Activated naive CD4-positive, alpha-beta T cell treated with anti-CD3 and anti-CD28 coated beads, Interleukin-2, amount 50 U/mL, for 24 hours (primary cell): ENCODE data around the gene CRLF1.
A peak's percentile ranks its signal among the peaks of the same experiment; 100 is the strongest.

Experiments
- H3K27ac Mint-ChIP-seq: one replicate; pipeline ENCODE4 v1.8.0; 2021; ENCODE audit warnings: mild to moderate bottlenecking, mixed read lengths
- H3K27me3 Mint-ChIP-seq: one replicate; pipeline ENCODE4 v1.8.0; 2021; ENCODE audit warnings: mixed read lengths
- H3K36me3 Mint-ChIP-seq: one replicate; pipeline ENCODE4 v1.8.0; 2021; ENCODE audit warnings: mixed read lengths
- H3K4me1 Mint-ChIP-seq: one replicate; pipeline ENCODE4 v1.8.0; 2021; ENCODE audit warnings: mixed read lengths
- H3K4me3 Mint-ChIP-seq: one replicate; pipeline ENCODE4 v1.8.0; 2021; ENCODE audit warnings: mild to moderate bottlenecking, mixed read lengths
- H3K9me3 Mint-ChIP-seq: one replicate; pipeline ENCODE4 v1.8.0; 2021; ENCODE audit warnings: mixed read lengths

Gene CRLF1

GRCh38 chr19:18644196-18645034, 37.8 kb upstream of the CRLF1 start:
- H3K27me3 Mint-ChIP-seq = no peaks in the 10 kb centered on the region
- no peak overlapping the region for H3K27ac Mint-ChIP-seq
- H3K4me1 Mint-ChIP-seq = peaks cover 31% of the 10 kb centered on the region
- H3K4me3 Mint-ChIP-seq = no peak overlapping the region
- no peaks in the 10 kb centered on the region for H3K9me3 Mint-ChIP-seq
- H3K36me3 Mint-ChIP-seq = no peaks in the 10 kb centered on the region

DNA sequence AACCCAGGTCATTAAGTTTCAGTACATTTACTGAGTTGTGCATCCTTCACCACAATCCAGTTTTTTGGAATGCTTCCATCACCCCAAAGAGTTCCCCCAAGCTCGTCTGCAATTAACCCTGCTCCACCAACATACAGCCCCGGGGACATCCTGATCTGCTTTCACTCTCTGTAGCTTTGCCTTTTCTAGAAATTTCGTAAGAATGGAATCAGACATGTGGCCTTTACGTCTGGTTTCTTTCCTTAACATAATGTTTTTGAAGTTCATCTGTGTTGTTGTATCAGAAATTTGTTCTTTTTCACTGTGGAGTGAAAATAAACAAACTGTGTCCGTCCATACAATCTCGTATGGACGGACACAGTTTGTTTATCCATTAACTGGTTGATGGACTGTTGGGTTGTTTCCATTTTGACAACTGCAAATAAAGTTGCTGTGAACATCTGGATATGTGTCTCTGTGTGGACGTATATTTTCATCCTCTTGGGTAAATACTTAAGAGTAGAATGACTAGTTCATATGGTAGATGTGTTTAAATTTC, 33.2 kb upstream of the CRLF1 start:
- Mint-ChIP-seq H3K9me3 (no peaks in the 10 kb centered on the region), H3K4me3 (peak overlapping the region; percentile 34), H3K36me3 (no peaks in the 10 kb centered on the region), H3K27me3 (no peaks in the 10 kb centered on the region), H3K27ac (peak overlapping the region; percentile 88), H3K4me1 (peaks cover 40% of the 10 kb centered on the region)

DNA sequence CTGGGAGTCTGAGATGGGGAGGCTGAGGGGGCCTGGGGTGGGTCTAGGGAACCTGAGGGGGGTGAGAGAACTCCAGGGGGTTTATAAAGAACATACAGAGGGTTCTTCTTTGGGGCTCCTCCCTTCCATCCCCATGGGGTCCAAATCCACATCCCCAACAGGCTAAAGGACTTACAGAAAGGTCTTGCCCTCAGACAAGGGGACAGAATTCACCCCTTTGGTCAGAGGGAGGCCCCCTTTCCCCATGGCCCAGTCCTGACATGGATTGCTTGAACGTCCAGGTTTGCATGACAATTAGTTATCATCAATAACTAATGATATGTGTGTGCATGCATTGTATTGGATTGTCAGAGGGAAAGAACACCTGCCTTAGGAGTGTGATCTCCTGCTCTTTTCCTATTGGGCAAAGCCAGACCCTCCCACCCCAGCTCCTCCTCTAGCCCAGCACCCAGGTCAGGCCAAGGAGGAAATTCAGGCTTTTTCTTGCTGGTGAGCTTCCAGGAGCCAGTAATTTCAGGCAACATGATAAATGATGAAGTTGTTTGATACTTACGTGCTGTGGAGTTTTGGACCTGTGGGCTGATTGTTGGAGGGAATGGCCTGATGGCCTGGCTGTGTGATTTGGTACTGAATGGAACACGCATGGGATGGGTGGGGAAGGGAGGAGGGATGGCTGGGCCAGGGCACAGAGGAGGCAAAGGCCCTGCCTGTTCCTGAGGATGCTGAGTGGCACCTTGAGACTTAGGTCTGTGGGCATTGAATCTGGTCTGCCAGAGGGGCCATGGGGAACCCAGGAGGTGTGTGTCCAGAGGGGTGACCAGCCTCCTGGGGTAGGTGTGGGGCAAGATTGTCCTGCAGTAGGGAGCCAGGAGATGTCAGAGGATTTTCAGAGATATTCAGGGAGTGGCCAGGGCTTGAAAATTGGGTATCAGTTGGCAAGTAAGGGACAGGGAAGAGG, 31.4 kb upstream of the CRLF1 start:
- no peaks in the 10 kb centered on the region for H3K36me3 Mint-ChIP-seq
- no peaks in the 10 kb centered on the region for H3K9me3 Mint-ChIP-seq
- H3K4me3 Mint-ChIP-seq = peak overlapping the region; percentile 90
- H3K27ac Mint-ChIP-seq = no peak overlapping the region
- H3K4me1 Mint-ChIP-seq = peaks cover 34% of the 10 kb centered on the region
- no peaks in the 10 kb centered on the region for H3K27me3 Mint-ChIP-seq

DNA sequence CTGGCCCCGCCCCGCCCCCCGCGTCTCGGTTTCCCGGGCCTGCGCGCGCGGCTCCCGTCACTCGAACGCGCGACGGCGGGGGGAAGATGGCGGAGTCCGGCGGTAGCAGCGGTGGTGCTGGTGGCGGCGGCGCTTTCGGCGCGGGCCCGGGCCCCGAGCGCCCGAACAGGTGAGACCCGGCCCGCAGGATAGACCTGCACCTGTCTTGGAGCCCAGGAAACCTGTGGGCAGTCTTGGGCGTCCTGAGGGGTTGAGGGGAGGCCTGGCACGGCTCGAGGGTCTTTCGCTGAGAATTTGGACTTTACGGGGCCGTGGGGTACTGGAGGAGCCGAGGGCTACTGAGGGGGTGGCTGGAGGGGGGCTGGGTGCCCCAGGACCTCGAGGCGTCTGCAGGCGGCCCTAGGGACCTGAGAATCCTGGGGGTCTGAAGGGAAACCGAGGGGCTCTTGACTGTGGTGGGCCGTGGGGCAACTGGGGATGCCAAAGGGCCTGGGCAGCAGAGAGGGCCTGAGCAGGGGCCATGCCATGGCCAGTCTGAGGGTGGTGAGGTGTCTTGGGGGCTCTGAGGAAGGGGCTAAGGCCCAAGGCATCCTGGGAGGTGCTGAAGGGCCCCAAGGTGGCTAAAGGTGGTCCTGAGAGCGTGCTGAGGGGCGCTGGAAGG, 30.5 kb upstream of the CRLF1 start, which contains the start of gene KLHL26:
Gene KLHL26 (plus strand): TSS at position 60 of the 661 bp plus-strand sequence. CDS start 27 bp downstream, at position 87.
- Mint-ChIP-seq H3K4me3 (peak within 1 kb of the TSS; percentile 90), H3K9me3 (no peaks in the 10 kb centered on the region), H3K4me1 (peaks cover 34% of the 10 kb centered on the region), H3K27ac (peak within 1 kb of the TSS; percentile 71), H3K27me3 (no peaks in the 10 kb centered on the region), H3K36me3 (no peaks in the 10 kb centered on the region)

- peaks cover 34% of the 10 kb centered on the region for H3K4me1 Mint-ChIP-seq
- peak overlapping the region; percentile 71 for H3K27ac Mint-ChIP-seq
- no peaks in the 10 kb centered on the region for H3K36me3 Mint-ChIP-seq
- H3K9me3 Mint-ChIP-seq = no peaks in the 10 kb centered on the region
- peak overlapping the region; percentile 90 for H3K4me3 Mint-ChIP-seq
- H3K27me3 Mint-ChIP-seq = no peaks in the 10 kb centered on the region
Measured at GRCh38 chr19:18636183-18636968, 29.8 kb upstream of the CRLF1 start.

- Mint-ChIP-seq H3K27ac (no peak overlapping the region), H3K36me3 (no peaks in the 10 kb centered on the region), H3K27me3 (no peaks in the 10 kb centered on the region)
Measured at GRCh38 chr19:18635831-18636182, 29.2 kb upstream of the CRLF1 start.

GRCh38 chr19:18634612-18635297, 28.2 kb upstream of the CRLF1 start:
- Mint-ChIP-seq H3K4me3 (no peak overlapping the region), H3K9me3 (no peaks in the 10 kb centered on the region), H3K36me3 (no peaks in the 10 kb centered on the region), H3K27ac (no peak overlapping the region), H3K27me3 (no peaks in the 10 kb centered on the region), H3K4me1 (peaks cover 32% of the 10 kb centered on the region)

More at GRCh38 chr19:18635831-18636182, 29.2 kb upstream of the CRLF1 start:
- peaks cover 34% of the 10 kb centered on the region for H3K4me1 Mint-ChIP-seq
- no peaks in the 10 kb centered on the region for H3K9me3 Mint-ChIP-seq
- peak overlapping the region; percentile 90 for H3K4me3 Mint-ChIP-seq

- no peaks in the 10 kb centered on the region for H3K9me3 Mint-ChIP-seq
- no peak overlapping the region for H3K4me3 Mint-ChIP-seq
- no peak overlapping the region for H3K27ac Mint-ChIP-seq
- peaks cover 28% of the 10 kb centered on the region for H3K4me1 Mint-ChIP-seq
- H3K27me3 Mint-ChIP-seq = no peaks in the 10 kb centered on the region
- H3K36me3 Mint-ChIP-seq = no peaks in the 10 kb centered on the region
Measured at GRCh38 chr19:18633321-18633720, 26.7 kb upstream of the CRLF1 start.

GRCh38 chr19:18629166-18630088, 22.8 kb upstream of the CRLF1 start:
- H3K4me1 Mint-ChIP-seq = no peaks in the 10 kb centered on the region
- no peak overlapping the region for H3K4me3 Mint-ChIP-seq
- no peaks in the 10 kb centered on the region for H3K27me3 Mint-ChIP-seq
- H3K27ac Mint-ChIP-seq = no peak overlapping the region
- no peaks in the 10 kb centered on the region for H3K36me3 Mint-ChIP-seq
- H3K9me3 Mint-ChIP-seq = no peaks in the 10 kb centered on the region

- no peaks in the 10 kb centered on the region for H3K9me3 Mint-ChIP-seq
- peaks cover 1% of the 10 kb centered on the region for H3K27me3 Mint-ChIP-seq
- H3K4me1 Mint-ChIP-seq = no peaks in the 10 kb centered on the region
- no peak overlapping the region for H3K27ac Mint-ChIP-seq
- H3K4me3 Mint-ChIP-seq = no peak overlapping the region
- no peaks in the 10 kb centered on the region for H3K36me3 Mint-ChIP-seq
Measured at GRCh38 chr19:18626906-18627305, 20.3 kb upstream of the CRLF1 start.

DNA sequence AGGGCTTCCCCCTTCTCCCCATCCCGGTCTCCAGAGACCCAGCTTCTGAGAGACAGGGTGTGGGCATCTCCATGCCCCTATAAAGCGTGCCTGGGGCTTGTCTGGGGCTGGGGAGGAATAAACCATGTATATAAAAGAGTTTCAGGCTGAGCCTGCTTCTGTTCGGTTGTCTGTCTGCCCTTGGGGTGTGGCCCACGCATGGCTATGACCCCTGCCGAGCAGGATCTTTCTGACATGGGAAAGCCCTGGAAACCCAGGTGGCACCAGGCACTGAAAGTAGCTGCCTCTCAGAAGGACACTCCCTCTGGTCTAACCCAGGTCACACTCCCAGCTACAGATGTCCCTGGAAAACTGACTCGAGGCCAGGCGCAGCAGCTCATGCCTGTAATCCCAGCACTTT, 14.3 kb upstream of the CRLF1 start:
- H3K9me3 Mint-ChIP-seq = no peaks in the 10 kb centered on the region
- H3K27ac Mint-ChIP-seq = peak overlapping the region; percentile 84
- no peak overlapping the region for H3K4me3 Mint-ChIP-seq
- H3K4me1 Mint-ChIP-seq = no peaks in the 10 kb centered on the region
- H3K36me3 Mint-ChIP-seq = no peaks in the 10 kb centered on the region
- H3K27me3 Mint-ChIP-seq = peaks cover 8% of the 10 kb centered on the region

DNA sequence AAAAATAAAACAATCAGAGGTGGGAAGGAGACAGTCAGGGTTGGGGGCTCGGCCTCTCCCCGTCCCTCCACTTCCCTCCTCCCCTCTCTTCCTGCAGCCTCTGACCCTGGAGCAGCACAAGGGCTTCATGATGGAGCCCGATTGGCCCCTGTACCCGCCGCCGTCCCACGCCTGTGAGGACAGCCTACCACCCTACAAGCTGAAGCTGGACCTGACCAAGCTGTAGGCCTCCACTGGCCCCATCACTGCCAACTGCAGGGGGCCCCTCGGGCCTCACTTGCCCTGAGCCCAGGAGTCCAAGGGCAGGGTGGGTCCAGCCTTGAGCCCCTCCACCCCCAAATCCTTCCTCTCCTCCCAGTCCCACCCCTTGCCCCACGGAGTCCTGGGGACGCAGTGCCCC, 13.7 kb upstream of the CRLF1 start:
- H3K27me3 Mint-ChIP-seq = peaks cover 8% of the 10 kb centered on the region
- H3K4me1 Mint-ChIP-seq = no peaks in the 10 kb centered on the region
- no peaks in the 10 kb centered on the region for H3K9me3 Mint-ChIP-seq
- H3K4me3 Mint-ChIP-seq = no peak overlapping the region
- no peak overlapping the region for H3K27ac Mint-ChIP-seq
- H3K36me3 Mint-ChIP-seq = no peaks in the 10 kb centered on the region

DNA sequence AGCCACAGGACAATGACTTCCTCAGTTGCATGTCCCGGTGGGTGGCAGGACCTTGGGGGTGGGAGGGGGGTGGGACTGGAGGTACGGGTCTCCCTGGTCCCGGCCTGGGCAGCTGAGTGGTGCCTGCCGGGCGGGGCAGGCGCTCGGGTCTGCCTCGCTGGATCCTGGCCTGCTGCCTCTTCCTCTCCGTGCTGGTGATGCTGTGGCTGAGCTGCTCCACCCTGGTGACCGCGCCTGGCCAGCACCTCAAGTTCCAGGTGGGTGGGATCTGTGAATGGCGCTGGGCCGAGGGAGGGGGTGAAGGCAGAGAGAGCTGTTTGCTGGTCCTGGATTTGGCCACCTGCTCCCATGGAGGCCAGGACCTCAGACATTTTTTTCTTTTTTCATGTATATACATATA, 11.6 kb upstream of the CRLF1 start:
- no peaks in the 10 kb centered on the region for H3K9me3 Mint-ChIP-seq
- no peaks in the 10 kb centered on the region for H3K36me3 Mint-ChIP-seq
- peaks cover 23% of the 10 kb centered on the region for H3K27me3 Mint-ChIP-seq
- no peak overlapping the region for H3K27ac Mint-ChIP-seq
- peaks cover 4% of the 10 kb centered on the region for H3K4me1 Mint-ChIP-seq
- no peak overlapping the region for H3K4me3 Mint-ChIP-seq
